Measurements from ENCODE around the gene UNC5C.

Gene UNC5C

GRCh38 chr4:95379633-95380032 lies 169.1 kb downstream of the UNC5C start:
- no peak overlapping the region for H3K4me3 ChIP-seq (ENCODE audit: low read depth, low read length)
- TF ChIP-seq CTCF (IDR thresholded peaks at IDR 0.05; ENCODE audit: low read depth, low read length, missing control alignments) = no peak
- DNase-seq (ENCODE audit: low read depth) = no peak
- in situ Hi-C loops (cut with HindIII; ENCODE audit: low sequenced_read_pairs) = no loop called here

- in situ Hi-C loops (cut with HindIII; ENCODE audit: low sequenced_read_pairs) = no loop called here
- no peak overlapping the region for H3K4me3 ChIP-seq (ENCODE audit: low read depth, low read length)
- no peak for DNase-seq (ENCODE audit: low read depth)
- no peak for TF ChIP-seq CTCF (IDR thresholded peaks at IDR 0.05; ENCODE audit: low read depth, low read length, missing control alignments)
These were observed 171.3 kb downstream of the UNC5C start for GRCh38 chr4:95377366-95377900.

- in situ Hi-C loops (cut with HindIII; ENCODE audit: low sequenced_read_pairs) = no loop called here
- TF ChIP-seq CTCF (IDR thresholded peaks at IDR 0.05; ENCODE audit: low read depth, low read length, missing control alignments) = no peak
- no peak for DNase-seq (ENCODE audit: low read depth)
- H3K4me3 ChIP-seq (ENCODE audit: low read depth, low read length) = no peak overlapping the region
These were observed 177.1 kb downstream of the UNC5C start for GRCh38 chr4:95371476-95372224.

- in situ Hi-C loops (cut with HindIII; ENCODE audit: low sequenced_read_pairs) = no loop called here
- H3K4me3 ChIP-seq (ENCODE audit: low read depth, low read length) = no peak overlapping the region
- DNase-seq (ENCODE audit: low read depth) = no peak
- no peak for TF ChIP-seq CTCF (IDR thresholded peaks at IDR 0.05; ENCODE audit: low read depth, low read length, missing control alignments)
These were observed 180.9 kb downstream of the UNC5C start for GRCh38 chr4:95367824-95368223.

GRCh38 chr4:95363966-95364365 lies 184.8 kb downstream of the UNC5C start:
- no peak overlapping the region for H3K4me3 ChIP-seq (ENCODE audit: low read depth, low read length)
- TF ChIP-seq CTCF (IDR thresholded peaks at IDR 0.05; ENCODE audit: low read depth, low read length, missing control alignments) = no peak
- in situ Hi-C loops (cut with HindIII; ENCODE audit: low sequenced_read_pairs) = no loop called here
- no peak for DNase-seq (ENCODE audit: low read depth)

- no peak for TF ChIP-seq CTCF (IDR thresholded peaks at IDR 0.05; ENCODE audit: low read depth, low read length, missing control alignments)
- no peak overlapping the region for H3K4me3 ChIP-seq (ENCODE audit: low read depth, low read length)
- in situ Hi-C loops (cut with HindIII; ENCODE audit: low sequenced_read_pairs) = no loop called here
- no peak for DNase-seq (ENCODE audit: low read depth)
These were observed 185.2 kb downstream of the UNC5C start for GRCh38 chr4:95363559-95363925.
